Measurements from ENCODE around the gene IL12B. TPM values are rescaled to one million over a fixed set of nuclear protein-coding genes. Genes with fewer than 3 reads are reported as not detected.
"Not testable (repeated sequence)": the region's sequence is repeated elsewhere in the genome, so short reads cannot be mapped to it uniquely, and the experiment has no call there.

IL12B gene
- total RNA-seq, 2 donors from 2014 or later: not detected

GRCh38 chr5:159353661-159354252, 23.5 kb upstream of the IL12B start:
- no peak for TF ChIP-seq CTCF (IDR thresholded peaks at IDR 0.05)
- no peaks in the 10 kb centered on the region for H3K9me3 ChIP-seq

DNA sequence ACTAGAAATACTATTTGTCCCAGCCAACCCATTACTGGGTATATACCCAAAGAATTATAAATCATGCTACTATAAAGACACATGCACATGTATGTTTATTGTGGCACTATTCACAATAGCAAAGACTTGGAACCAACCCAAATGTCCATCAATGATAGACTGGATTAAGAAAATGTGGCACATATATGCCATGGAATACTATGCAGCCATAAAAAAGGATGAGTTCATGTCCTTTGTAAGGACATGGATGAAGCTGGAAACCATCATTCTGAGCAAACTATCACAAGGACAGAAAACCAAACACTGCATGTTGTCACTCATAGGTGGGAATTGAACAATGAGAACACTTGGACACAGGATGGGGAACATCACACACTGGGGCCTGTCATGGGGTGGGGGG, 20.4 kb upstream of the IL12B start:
- H3K9ac ChIP-seq (ENCODE audit: low read depth in 2 of 2, low read length in 2 of 2); H3K4me3 ChIP-seq; H3K9me3 ChIP-seq; H3K36me3 ChIP-seq; intact Hi-C loops (cut with DNase I); DNase-seq; H3K4me1 ChIP-seq; H3K27me3 ChIP-seq; H3K27ac ChIP-seq: not testable (repeated sequence)

More at GRCh38 chr5:159353661-159354252, 23.5 kb upstream of the IL12B start:
- Histone ChIP-seq H3K27me3 (no peaks in the 10 kb centered on the region), H3K27ac (no peak overlapping the region), H3K4me3 (no peak overlapping the region), H3K36me3 (no peaks in the 10 kb centered on the region), H3K9ac (ENCODE audit: low read depth in 2 of 2, low read length in 2 of 2) (no peak overlapping the region), H3K4me1 (no peaks in the 10 kb centered on the region)
- intact Hi-C loops (cut with DNase I): no loop called here
- DNase-seq: no peak

DNA sequence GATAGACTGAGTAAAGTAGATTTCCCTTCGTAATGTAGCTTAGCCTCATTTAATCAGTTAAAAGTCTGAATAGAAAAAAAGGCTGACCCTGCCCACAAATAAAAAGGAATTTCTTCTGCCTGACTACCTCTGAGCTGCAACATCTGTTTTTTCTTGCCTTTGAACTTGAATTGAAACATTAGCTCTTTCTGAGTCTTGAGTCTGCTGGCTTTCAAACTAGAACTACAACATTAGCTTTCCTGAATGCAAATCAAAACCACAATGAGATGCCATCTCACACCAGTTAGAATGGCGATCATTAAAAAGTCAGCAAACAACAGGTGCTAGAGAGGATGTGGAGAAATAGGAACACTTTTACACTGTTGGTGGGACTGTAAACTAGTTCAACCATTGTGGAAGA, 19.9 kb upstream of the IL12B start:
- DNase-seq; H3K4me3 ChIP-seq; intact Hi-C loops (cut with DNase I); H3K27me3 ChIP-seq; H3K9me3 ChIP-seq; H3K9ac ChIP-seq (ENCODE audit: low read depth in 2 of 2, low read length in 2 of 2); H3K36me3 ChIP-seq; H3K27ac ChIP-seq; H3K4me1 ChIP-seq: not testable (repeated sequence)

GRCh38 chr5:159345861-159346260, 15.6 kb upstream of the IL12B start:
- no peak for DNase-seq
- Histone ChIP-seq H3K27ac (no peak overlapping the region), H3K36me3 (no peaks in the 10 kb centered on the region), H3K4me3 (no peak overlapping the region), H3K9ac (ENCODE audit: low read depth in 2 of 2, low read length in 2 of 2) (no peak overlapping the region), H3K9me3 (no peaks in the 10 kb centered on the region), H3K27me3 (no peaks in the 10 kb centered on the region), H3K4me1 (no peaks in the 10 kb centered on the region)
- TF ChIP-seq CTCF (IDR thresholded peaks at IDR 0.05): no peak
- intact Hi-C loops (cut with DNase I): no loop called here

GRCh38 chr5:159345336-159345735, 15.0 kb upstream of the IL12B start:
- Histone ChIP-seq H3K27ac (no peak overlapping the region), H3K27me3 (no peaks in the 10 kb centered on the region), H3K4me1 (no peaks in the 10 kb centered on the region), H3K9ac (ENCODE audit: low read depth in 2 of 2, low read length in 2 of 2) (no peak overlapping the region), H3K9me3 (no peaks in the 10 kb centered on the region), H3K36me3 (no peaks in the 10 kb centered on the region), H3K4me3 (no peak overlapping the region)
- no peak for TF ChIP-seq CTCF (IDR thresholded peaks at IDR 0.05)
- intact Hi-C loops (cut with DNase I): no loop called here
- no peak for DNase-seq

DNA sequence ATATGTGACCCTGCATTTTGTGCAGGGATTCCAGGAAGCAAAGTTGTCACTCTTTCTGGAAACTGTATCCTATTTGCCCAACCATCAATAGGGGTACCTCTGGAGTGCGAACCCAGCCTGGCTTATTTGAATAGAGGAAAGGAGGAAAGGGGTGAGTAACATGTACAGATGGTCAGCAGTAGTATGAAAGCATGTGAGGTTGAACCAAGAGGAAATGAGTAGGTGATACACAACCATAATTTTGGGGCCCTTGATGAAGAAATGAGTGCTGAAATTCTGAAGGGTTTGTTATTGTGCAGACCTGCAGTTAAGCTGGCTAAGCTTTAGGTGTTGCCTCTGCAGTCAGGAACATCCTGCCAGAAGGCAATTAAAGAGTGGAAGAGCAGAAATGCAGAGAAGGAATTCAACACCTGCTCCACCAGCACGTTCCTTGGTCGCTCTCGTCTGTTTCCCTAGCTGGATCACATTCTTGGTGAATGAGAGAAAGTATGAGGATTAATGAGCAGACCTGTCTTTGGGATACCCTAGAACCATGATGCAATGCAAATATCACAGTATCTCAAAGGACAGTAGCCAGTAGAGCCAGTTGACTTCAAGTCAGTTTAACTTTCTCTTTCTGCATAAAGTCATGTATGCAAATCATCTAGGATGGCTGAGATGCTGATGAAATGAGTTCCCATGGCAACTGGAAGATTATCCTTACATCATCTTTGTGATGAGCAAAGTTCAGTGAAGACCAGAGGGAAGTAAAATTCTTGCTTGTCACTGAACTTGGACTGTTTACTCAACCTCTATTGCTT, 13.2 kb upstream of the IL12B start:
- no peaks in the 10 kb centered on the region for H3K27me3 ChIP-seq
- intact Hi-C loops (cut with DNase I): no loop called here
- DNase-seq: no peak
- no peaks in the 10 kb centered on the region for H3K36me3 ChIP-seq
- H3K9ac ChIP-seq (ENCODE audit: low read depth in 2 of 2, low read length in 2 of 2): no peak overlapping the region
- H3K27ac ChIP-seq: no peak overlapping the region
- H3K4me3 ChIP-seq: no peak overlapping the region
- H3K4me1 ChIP-seq: no peaks in the 10 kb centered on the region
- no peak for TF ChIP-seq CTCF (IDR thresholded peaks at IDR 0.05)
- H3K9me3 ChIP-seq: no peaks in the 10 kb centered on the region
